GM12873 (cell line): ENCODE results near the gene ADCY10.

Source experiments
- CTCF ChIP-seq: IDR thresholded peaks from 2 replicates; pipeline ENCODE4 v1.5.1; 2012; ENCODE audit warnings: low read depth, mild to moderate bottlenecking, moderate library complexity, low read length, control low read depth; ENCODE audit not compliant: insufficient read depth; ENCODE audit errors: missing control alignments

The ADCY10 gene

DNA sequence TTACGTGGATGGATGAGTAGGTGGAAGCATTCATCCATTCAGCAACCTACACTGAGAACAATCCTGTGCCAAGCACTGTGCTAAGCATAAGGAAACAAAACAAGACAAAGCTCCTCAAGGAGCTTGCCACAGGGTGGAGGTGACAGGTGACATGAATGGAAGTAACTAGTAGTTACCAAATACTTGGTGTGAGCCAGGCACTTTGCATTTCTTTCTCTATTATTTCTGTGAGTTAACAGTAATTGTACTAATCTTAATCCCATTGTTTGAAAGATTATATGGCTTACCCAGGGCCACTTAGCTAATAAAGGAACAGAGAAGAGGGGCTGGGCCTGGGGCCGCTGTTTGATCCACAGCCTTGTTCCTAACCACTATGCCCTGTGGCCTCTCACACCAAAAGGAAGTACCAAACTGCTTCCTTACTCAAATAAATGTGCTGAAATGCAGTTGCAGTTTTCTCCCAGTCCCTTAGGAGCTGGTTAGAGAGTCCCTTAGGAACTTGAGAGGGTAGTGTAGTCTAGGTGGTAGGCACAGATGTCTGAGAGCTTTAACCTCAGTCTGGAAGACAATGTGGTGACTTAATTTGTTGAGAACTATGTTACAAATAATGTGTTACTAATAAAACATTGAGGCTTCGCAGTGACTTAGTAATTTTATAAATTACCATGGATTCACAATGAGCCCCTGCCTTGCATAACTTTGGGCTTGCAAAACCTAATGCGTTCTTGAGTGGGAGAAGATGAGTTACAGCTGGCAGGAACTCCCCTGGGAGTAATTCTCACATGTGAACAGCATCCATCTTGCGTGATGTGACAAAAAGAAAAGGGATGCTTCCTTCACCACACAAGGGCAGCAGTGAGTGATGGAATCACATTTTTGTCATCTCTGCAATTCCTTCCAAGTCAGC is 122.4 kb downstream of the ADCY10 start:
- TF ChIP-seq CTCF = no peak

DNA sequence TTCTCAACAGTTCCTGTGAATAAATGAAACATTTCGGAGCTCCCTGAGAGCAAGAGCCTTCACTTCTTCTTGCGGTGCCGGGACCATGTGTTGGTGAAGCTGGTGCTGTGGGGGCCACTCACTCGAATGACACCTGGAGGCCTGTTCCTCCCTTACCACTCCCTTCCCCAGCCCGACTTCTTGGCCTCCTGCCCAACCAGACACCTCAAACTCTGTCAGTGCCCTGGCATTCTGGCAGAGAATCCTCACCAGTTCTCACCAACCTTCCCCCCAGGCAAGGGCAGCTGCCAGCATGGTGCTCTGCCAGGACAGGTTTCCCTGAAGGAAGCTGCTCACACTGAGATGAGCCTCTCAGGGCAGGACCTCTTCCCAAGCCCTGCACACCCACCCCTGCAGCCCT is 123.8 kb downstream of the ADCY10 start:
- no peak for TF ChIP-seq CTCF

DNA sequence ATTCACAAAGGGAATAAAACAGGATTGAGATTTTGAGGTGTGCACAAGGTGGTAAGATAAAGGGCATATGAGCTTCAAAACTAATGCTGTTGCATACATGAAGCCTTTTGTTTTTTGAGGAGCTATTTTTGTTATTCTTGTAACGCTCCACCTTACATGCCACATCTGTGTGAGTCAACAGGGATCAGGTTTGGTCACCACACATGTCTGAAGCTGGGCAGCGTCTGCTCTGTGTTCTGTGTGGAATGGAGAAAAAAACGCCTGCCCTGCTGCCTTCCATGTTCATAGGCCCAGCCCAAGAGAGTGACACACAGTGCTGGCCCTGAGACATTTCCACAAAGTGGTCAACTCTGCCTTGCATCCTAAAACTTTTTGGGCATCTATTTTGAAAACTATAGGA is 124.4 kb downstream of the ADCY10 start:
- TF ChIP-seq CTCF = no peak

DNA sequence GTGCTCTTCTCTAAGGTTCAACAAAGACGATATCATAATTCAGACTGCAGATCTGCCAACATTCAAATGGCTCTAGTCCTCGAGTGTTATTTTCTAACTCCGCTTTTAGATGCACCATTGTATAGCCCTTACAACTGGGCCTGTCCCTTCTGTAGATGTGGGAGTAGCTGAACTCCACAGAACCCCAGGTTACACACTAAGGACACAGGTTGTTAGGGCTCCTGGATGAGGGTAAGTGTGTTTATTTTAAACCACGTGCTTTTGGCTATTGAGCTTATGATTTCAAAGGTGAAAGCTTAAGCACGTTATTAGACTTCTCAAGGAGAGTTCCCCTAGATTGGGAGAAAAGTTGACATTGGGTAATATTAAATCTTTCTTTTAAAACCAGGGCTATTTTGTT is 127.4 kb downstream of the ADCY10 start:
- TF ChIP-seq CTCF = no peak

DNA sequence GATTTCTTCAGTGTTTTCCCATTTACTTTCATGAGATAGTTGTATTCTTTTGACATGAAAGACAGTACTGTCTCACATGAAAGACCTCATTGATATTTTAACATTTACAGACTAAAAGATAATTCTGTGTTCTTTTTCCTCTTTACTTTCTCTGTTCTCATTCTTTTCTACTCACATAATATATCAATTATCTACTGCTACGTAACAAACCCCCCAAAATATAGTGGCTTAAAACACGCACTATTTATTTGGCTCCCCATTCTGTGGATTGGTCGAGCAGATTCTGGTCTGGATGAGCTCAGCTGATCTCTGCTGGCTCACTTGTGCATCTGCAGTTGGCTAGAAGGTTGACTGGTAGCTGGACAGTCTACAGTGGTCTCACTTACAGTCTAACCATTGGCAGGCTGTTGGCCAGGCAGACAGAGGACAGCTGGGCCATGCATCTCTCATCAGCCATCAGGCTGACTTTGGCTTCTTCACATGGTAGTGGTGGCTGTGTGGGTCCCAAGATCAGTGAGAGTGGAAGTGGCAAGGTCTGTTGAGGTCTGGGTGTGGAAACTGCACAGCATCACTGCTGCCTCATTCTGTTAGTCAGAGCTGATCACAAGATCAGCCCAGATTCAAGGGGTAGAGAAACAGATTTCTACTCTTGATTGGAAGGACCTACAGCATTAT is 128.9 kb downstream of the ADCY10 start:
- TF ChIP-seq CTCF = no peak

DNA sequence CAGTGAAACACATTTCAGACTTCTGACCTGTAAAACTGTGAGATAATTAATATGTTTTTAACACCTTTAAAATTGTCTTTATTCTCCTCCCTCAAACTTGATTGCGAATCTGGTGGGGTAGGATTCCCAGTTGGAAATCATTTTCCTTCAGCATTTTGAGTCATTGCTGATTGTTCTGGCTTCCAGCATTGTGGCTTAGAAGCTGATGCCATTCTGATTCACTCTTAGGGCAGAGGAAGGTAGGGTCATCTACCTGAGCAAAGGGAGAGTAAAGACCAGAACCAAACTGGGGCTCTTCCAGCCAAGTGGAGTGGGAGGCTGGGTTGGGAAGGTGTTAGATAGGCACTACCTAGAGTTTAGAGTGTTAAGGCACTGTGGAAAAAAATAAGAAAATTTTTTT is 131.0 kb downstream of the ADCY10 start:
- TF ChIP-seq CTCF = no peak

- TF ChIP-seq CTCF = no peak
Measured at GRCh38 chr1:167781558-167781957, 132.4 kb downstream of the ADCY10 start.
